Measurements from ENCODE around the gene CYGB. TPM values are rescaled to one million over a fixed set of nuclear protein-coding genes. Genes with fewer than 3 reads are reported as not detected.

Gene CYGB
- total and polyA plus RNA-seq, 10 of the 15 experiments (the other 5 are each of a cell fraction or from before 2014, with no cell fraction given): 0.34 TPM; not detected in 9

- TF ChIP-seq, protein P1, sequence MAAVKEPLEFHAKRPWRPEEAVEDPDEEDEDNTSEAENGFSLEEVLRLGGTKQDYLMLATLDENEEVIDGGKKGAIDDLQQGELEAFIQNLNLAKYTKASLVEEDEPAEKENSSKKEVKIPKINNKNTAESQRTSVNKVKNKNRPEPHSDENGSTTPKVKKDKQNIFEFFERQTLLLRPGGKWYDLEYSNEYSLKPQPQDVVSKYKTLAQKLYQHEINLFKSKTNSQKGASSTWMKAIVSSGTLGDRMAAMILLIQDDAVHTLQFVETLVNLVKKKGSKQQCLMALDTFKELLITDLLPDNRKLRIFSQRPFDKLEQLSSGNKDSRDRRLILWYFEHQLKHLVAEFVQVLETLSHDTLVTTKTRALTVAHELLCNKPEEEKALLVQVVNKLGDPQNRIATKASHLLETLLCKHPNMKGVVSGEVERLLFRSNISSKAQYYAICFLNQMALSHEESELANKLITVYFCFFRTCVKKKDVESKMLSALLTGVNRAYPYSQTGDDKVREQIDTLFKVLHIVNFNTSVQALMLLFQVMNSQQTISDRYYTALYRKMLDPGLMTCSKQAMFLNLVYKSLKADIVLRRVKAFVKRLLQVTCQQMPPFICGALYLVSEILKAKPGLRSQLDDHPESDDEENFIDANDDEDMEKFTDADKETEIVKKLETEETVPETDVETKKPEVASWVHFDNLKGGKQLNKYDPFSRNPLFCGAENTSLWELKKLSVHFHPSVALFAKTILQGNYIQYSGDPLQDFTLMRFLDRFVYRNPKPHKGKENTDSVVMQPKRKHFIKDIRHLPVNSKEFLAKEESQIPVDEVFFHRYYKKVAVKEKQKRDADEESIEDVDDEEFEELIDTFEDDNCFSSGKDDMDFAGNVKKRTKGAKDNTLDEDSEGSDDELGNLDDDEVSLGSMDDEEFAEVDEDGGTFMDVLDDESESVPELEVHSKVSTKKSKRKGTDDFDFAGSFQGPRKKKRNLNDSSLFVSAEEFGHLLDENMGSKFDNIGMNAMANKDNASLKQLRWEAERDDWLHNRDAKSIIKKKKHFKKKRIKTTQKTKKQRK (IDR thresholded peaks at IDR 0.05; ENCODE audit: low read depth, low read length): no peak
- no peak for TF ChIP-seq TCF12 (IDR thresholded peaks at IDR 0.05; ENCODE audit: low read depth, low read length)
- TF ChIP-seq MYC (IDR thresholded peaks at IDR 0.05; ENCODE audit: insufficient read depth, insufficient read length, insufficient replicate concordance, low read length, severe bottlenecking): no peak
- no peak for TF ChIP-seq ZNF384 (IDR thresholded peaks at IDR 0.05; ENCODE audit: borderline replicate concordance, low read depth, low read length)
- no peak for TF ChIP-seq MEF2B (IDR thresholded peaks at IDR 0.05; ENCODE audit: partially characterized antibody, poor library complexity, severe bottlenecking)
- TF ChIP-seq PKNOX1 (IDR thresholded peaks at IDR 0.05): no peak
- TF ChIP-seq, protein P2, sequence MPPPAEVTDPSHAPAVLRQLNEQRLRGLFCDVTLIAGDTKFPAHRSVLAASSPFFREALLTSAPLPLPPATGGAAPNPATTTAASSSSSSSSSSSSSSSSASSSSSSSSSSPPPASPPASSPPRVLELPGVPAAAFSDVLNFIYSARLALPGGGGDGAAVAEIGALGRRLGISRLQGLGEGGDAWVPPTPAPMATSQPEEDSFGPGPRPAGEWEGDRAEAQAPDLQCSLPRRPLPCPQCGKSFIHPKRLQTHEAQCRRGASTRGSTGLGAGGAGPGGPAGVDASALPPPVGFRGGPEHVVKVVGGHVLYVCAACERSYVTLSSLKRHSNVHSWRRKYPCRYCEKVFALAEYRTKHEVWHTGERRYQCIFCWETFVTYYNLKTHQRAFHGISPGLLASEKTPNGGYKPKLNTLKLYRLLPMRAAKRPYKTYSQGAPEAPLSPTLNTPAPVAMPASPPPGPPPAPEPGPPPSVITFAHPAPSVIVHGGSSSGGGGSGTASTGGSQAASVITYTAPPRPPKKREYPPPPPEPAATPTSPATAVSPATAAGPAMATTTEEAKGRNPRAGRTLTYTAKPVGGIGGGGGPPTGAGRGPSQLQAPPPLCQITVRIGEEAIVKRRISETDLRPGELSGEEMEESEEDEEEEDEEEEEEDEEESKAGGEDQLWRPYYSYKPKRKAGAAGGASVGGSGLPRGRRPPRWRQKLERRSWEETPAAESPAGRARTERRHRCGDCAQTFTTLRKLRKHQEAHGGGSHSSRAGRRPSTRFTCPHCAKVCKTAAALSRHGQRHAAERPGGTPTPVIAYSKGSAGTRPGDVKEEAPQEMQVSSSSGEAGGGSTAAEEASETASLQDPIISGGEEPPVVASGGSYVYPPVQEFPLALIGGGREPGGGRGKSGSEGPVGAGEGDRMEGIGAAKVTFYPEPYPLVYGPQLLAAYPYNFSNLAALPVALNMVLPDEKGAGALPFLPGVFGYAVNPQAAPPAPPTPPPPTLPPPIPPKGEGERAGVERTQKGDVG (CRISPR knock-in tag; IDR thresholded peaks at IDR 0.05): no peak
- peak; percentile 33; the same call in 1 of the 2 replicates for TF ChIP-seq MTA3 (IDR thresholded peaks at IDR 0.05; ENCODE audit: borderline replicate concordance, low read length)
- peak in 1 of 2 experiments; percentile 32; a peak in 1 of 4 replicates for TF ChIP-seq EP300 (IDR thresholded peaks at IDR 0.05; ENCODE audit: borderline replicate concordance in 1 of 2, control insufficient read depth in 1 of 2, low read depth in 2 of 2, low read length in 2 of 2)
- TF ChIP-seq CREB1 (IDR thresholded peaks at IDR 0.05; ENCODE audit: low read depth): 0 out of 2 replicates have a peak, but pooled peaks have one; percentile 10
- peak in 1 of 2 experiments; percentile 36; a peak in 1 of 4 replicates for TF ChIP-seq BHLHE40 (IDR thresholded peaks at IDR 0.05; ENCODE audit: borderline replicate concordance in 1 of 2, low read depth in 2 of 2, low read length in 1 of 2)
- TF ChIP-seq, protein P3, sequence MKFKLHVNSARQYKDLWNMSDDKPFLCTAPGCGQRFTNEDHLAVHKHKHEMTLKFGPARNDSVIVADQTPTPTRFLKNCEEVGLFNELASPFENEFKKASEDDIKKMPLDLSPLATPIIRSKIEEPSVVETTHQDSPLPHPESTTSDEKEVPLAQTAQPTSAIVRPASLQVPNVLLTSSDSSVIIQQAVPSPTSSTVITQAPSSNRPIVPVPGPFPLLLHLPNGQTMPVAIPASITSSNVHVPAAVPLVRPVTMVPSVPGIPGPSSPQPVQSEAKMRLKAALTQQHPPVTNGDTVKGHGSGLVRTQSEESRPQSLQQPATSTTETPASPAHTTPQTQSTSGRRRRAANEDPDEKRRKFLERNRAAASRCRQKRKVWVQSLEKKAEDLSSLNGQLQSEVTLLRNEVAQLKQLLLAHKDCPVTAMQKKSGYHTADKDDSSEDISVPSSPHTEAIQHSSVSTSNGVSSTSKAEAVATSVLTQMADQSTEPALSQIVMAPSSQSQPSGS (IDR thresholded peaks at IDR 0.05; ENCODE audit: low read length): 0 out of 2 replicates have a peak, but pooled peaks have one; percentile 7
- no peak for TF ChIP-seq GABPA (IDR thresholded peaks at IDR 0.05; ENCODE audit: low read depth)
- no peak for TF ChIP-seq FOS (IDR thresholded peaks at IDR 0.05; ENCODE audit: borderline replicate concordance, extremely low read depth, insufficient read length)
- no peak for TF ChIP-seq YY1 (IDR thresholded peaks at IDR 0.05; ENCODE audit: low read depth, low read length)
- TF ChIP-seq, protein P4, sequence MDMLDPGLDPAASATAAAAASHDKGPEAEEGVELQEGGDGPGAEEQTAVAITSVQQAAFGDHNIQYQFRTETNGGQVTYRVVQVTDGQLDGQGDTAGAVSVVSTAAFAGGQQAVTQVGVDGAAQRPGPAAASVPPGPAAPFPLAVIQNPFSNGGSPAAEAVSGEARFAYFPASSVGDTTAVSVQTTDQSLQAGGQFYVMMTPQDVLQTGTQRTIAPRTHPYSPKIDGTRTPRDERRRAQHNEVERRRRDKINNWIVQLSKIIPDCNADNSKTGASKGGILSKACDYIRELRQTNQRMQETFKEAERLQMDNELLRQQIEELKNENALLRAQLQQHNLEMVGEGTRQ (IDR thresholded peaks at IDR 0.05; ENCODE audit: borderline replicate concordance, low read depth, low read length): no peak
Measured at GRCh38 chr17:76560877-76561221, 23.3 kb upstream of the CYGB start (continued).
